Erythroblast (primary cell): ENCODE results near the gene CSE1L.
"Not testable (repeated sequence)": the region's sequence is repeated elsewhere in the genome, so short reads cannot be mapped to it uniquely, and the experiment has no call there.

Experiments
- DNase-seq, 2 experiments: peaks; one replicate each; lab custom pipeline; 2025; lab: John Stamatoyannopoulos, UW
- GATA1 ChIP-seq: IDR thresholded peaks from 2 replicates; pipeline ENCODE4 v1.6.1; 2011; ENCODE audit warnings: low read depth, mild to moderate bottlenecking, control low read depth, low read length, moderate library complexity
- POLR2A ChIP-seq: IDR thresholded peaks from 2 replicates; pipeline ENCODE4 v1.6.1; 2011; ENCODE audit warnings: mild to moderate bottlenecking, low read length

Gene CSE1L

DNA sequence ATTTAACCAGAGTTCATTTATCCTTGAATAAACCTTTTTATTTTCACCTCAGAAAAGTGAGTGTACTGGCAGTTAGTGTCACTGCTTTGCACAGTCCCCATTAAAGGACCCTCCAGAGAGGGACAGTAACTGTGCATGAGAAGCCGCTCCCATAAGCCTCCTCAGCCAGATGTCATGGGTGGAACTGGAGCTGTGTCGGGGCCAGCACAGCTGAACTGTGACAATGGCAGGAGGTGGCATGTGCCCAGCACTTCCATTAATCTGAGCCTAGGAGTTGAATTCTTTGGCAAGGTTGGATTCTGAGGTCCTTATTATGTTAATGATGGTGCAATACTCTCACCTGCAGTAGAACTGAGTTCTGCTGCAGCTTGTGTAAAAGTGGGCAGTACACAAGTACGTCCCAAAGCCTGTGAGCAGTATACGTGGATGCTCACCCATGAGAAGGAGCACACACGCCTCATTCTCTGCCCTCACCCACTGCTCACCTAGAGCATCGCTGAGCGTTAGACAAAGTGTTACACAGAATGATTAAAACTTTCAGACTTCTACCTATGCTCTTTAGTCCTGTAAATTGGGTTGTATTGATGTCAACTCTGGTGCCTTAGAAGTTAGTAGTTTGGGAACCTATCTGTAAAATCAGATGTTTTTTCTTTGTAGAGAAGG, 11.9 kb upstream of the CSE1L start:
- TF ChIP-seq POLR2A, result no peak
- DNase-seq, result no peak

DNA sequence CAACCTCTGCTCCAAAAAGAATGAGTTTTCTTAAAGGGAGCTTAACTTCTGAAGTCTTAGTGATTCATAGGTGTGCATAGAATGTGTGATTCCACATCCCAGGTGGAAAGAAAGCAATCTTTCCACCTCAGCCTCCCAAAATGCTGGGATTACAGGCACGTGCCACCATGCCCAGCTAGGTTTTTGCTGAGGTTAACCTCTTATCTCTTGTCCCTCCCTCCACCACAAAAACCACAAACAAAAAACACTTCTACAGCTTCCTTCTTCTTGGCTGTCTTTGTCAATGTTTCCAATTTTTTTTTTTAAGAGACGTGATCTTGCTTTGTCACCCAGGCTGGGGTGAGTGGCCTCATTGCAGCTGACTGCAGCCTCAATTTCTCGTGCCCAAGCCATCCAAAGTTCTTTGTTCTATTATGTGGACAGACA, 8.1 kb upstream of the CSE1L start:
- TF ChIP-seq GATA1 (no peak), POLR2A (no peak)
- DNase-seq, result peak; percentile 22 to 54

DNA sequence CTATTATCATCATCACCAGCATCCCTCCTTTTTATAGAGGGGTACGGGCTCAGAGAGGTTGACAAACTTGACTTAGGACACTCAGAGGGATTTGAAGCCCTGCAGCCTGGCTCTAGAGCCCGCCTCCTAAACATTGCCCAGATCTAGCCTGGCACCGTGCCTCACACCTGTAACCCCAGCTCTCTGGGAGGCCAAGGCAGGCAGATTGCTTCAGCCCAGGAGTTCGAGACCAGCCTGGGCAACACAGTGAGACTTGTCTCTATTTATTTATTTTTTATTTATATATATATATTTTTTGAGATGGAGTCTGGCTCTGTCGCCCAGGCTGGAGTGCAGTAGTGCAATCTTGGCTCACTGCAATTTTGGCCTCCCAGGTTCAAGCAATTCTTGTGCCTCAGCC, 6.3 kb upstream of the CSE1L start:
- DNase-seq, result no peak
- TF ChIP-seq POLR2A (no peak), GATA1 (no peak)

DNA sequence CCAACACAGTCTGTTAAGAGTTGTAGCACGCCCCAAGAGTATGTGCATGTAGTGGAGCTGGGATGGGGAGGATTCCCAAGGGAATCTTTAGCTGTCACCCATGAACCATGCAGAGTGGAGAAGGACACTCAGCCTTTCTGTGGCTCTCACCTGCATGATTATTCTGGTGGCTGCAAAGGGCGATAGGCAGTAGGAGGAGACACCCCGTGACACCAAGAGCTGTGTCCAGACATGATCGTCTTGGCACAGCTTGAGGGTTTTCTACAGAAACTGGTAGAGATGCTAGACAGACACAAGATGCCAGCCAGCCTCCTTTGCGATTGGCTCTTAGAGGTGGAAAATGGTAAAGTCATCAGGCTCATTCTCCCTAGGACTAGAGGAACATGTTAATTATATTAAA, 3.1 kb upstream of the CSE1L start:
- no peak for DNase-seq
- TF ChIP-seq POLR2A (no peak), GATA1 (no peak)

DNA sequence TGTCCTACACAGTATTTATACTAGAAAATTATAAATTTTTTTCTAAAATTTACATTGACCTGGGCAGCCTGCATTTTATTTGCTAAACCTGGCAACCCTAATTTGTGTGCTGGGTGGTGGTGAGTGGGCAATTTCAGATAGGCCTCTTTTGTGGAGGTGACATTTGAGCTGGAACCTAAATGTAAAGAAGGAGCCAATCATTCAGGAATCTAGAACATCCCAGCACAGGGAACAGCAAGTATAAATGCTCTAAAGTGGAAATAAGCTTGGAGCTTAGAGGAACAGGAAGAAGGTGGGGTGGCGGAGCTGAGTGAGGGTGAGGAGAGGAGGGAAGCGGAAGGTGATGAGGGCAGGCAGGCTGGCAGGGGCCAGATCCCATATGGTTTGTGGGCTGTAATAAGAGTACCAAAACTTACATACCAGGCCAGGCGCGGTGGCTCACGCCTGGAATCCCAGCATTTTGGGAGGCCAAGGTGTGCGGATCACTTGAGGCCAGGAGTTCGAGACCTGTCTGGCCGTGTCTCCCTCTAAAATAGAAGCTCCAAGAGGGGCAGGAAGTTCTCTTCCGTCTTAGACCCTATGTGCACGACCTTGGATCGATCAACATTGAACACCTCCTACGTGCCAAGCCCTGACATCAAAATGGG, 549 bp upstream of the CSE1L start:
- TF ChIP-seq GATA1, result no peak
- no peak for TF ChIP-seq POLR2A
- DNase-seq, result no peak

DNA sequence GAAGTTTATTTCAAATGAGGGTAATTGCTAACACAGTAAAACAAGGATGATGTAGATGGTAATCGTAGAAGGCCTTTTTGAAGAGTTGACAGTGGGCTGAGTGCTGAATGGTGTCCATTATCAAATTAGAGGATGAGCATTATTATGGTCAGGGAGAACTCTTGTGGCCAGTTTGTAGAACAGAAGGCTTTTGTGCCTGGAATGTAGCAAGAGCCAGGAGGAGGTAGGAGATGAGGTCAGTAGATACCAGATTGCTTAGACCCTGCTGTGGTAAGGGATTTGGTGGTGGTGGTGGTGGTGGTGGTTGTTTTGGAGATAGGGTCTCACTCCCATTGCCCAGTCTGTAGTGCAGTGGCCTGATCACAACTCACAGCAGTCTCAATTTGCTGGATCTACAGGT, 6.2 kb downstream of the CSE1L start:
- peak in 1 of 2 experiments; percentile 14 for DNase-seq

DNA sequence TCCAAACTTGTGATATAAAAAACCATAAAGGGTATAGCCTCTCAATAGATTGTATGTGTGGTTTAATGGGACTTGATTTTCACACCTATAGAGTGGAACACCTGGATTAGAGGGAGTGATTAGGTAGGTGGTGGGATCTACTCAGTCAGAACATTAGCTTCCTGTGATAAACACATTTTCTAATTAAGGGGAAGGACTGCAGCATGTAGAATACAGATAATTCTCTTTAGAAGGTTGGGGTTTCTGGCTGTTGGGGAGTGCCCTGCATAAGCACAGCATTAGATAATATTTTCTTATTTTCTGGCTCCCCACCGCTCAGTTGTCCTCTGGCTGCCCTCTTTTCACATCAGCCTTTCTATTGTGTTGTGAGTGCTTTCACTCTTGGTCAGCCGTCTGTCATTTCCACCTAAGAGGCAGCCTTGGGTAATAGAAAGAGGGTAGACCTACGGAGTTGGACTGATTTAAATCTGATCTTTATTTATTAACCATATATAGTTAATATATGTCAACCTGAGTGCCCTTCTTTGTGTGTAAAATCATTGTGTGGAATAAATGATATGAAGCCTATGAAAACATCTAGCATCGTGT, 8.0 kb downstream of the CSE1L start:
- TF ChIP-seq POLR2A, result no peak
- no peak for TF ChIP-seq GATA1
- peak; percentile 58 to 82 for DNase-seq

More for the DNA sequence above, 6.2 kb downstream of the CSE1L start:
- TF ChIP-seq GATA1 (no peak), POLR2A (no peak)

DNA sequence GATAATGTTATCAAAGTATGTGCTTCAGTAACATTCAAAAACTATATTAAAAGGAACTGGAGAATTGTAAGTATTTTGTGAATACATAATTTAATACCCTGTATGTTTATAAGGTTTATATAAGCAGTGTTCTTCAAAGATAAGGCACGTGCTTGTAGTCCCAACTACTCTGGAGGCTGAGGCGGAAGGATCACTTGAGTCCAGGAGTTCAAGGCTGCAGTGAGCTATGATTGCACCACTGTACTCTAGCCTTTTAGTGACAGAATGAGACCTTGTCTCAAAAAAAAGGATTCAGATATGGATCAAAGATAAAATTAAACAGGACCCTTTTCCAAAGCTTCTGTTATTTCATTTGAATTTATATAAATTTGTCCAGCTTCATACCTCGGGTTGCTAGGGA, 17.2 kb downstream of the CSE1L start:
- no peak for TF ChIP-seq GATA1
- no peak for TF ChIP-seq POLR2A

DNA sequence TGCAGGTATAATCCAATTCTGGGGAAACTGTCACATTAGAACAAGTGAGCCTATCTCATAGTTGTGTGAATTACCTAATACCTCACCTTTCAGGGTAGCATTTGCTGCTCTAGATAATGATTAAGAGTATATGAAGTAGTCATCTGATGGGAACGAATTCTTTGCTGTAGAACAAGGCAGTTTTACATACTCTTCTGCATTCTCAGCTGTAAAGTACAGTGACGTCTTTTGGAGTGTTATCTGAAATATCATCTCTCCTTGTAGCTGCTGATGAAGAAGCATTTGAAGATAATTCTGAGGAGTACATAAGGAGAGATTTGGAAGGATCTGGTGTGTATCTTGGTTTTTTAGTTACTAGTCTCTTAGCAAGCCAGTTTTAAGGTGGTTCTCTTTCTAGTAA, 28.4 kb downstream of the CSE1L start:
- TF ChIP-seq GATA1 (no peak), POLR2A (no peak)

More for the DNA sequence above, 17.2 kb downstream of the CSE1L start:
- no peak for DNase-seq

DNA sequence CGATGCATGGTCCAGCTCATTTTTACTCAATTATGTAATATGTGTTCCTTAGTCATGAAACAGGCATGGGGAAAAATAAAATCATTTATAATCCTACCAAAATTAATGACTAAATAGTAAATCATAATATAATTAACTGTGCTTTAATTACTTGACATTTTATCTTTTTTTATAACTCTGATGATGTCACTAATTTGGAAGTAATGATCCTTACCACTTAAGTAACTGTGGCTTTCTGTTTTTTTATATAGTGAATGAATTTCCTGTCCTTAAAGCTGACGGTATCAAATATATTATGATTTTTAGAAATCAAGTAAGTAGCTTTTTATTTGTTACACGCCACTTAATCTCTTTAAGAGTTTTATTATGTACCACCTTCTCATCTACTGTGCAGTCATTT, 32.2 kb downstream of the CSE1L start:
- TF ChIP-seq POLR2A (no peak), GATA1 (no peak)
- no peak for DNase-seq

More for the DNA sequence above, 28.4 kb downstream of the CSE1L start:
- DNase-seq, result no peak

DNA sequence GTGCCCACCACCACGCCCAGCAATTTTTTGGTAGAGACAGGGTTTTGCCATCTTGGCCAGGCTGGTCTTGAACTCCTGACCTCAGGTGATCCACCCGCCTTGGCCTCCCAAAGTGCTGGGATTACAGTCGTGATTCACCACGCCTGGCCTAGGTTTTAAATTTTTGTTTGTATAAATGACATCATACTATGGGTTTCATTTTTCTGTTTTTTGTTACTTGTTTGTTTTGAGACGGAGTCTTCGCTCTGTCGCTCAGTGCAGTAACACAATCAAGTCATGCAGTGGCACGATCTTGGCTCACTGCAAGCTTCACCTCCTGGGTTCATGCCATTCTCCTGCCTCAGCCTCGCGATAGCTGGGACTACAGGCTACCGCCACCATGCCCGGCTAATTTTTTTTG, 36.2 kb downstream of the CSE1L start:
- DNase-seq, result not testable (repeated sequence)

DNA sequence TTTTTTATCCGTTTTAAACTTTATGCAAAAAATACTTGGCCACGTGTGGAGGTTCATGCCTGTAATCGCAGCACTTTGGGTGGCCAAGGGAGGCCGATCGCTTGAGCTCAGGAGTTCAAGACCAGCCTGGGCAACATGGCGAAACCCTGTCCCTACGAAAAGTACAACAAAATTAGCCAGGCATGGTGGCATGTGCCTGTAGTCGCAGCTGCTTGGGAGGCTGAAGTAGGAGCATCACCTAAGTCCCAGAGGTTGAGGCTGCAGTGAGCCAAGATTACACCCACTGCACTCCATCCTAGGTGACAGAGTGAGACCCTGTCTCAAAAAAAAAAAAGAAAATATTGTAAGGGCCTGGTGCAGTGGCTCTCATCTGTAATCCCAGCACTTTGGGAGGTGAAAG, 45.0 kb downstream of the CSE1L start:
- TF ChIP-seq GATA1, result no peak
- no peak for TF ChIP-seq POLR2A

DNA sequence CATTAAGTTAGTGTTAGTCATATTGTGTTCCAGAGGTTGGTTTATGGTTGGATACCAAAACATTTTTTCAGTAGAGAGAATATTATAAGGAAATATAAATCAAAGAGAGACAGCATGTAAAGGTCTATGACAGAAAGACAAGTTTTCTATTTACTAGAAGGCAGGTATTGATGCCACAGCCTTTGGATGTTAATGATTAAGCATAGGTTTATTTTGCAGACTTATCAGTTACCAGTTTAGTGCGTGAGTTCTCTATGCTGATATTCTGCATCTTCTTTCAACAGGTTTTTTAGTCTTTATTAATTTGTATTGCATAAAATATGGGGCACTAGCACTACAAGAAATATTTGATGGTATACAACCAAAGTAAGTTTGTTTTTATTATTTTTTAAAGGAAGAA, 45.6 kb downstream of the CSE1L start:
- TF ChIP-seq GATA1 (no peak), POLR2A (no peak)
- no peak for DNase-seq

More for the DNA sequence above, 45.0 kb downstream of the CSE1L start:
- DNase-seq, result no peak

DNA sequence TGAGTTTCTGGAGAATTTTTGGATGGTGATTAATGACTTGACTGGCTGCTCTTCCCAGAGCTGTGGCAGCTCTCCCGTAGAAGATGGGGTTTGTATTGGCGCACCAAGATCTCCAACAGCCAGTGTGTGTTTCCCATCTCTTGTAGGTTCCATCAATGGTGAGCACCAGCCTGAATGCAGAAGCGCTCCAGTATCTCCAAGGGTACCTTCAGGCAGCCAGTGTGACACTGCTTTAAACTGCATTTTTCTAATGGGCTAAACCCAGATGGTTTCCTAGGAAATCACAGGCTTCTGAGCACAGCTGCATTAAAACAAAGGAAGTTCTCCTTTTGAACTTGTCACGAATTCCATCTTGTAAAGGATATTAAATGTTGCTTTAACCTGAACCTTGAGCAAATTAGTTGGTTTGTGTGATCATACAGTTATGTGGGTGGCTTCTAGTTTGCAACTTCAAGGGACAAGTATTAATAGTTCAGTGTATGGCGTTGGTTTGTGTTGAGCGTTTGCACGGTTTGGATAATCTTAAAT, 50.2 kb downstream of the CSE1L start:
- no peak for DNase-seq
- TF ChIP-seq GATA1 (no peak), POLR2A (no peak)
